Fibroblast of lung (primary cell): ENCODE results near the gene SLC38A10. TPM values are rescaled to one million over a fixed set of nuclear protein-coding genes. Genes with fewer than 3 reads are reported as not detected.

Experiments
- DNase-seq, 2 donors: peaks; one replicate each; pipeline versions ENCODE4 v3.0.0 to v3.0.0-alpha.2; 2010; ENCODE audit warnings: low read depth in 2 of 2
- H2AFZ ChIP-seq: 2 replicates; pipeline ENCODE4 v1.5.1; 2012; ENCODE audit warnings: low read length, control low read depth, inconsistent platforms
- H3K27ac ChIP-seq: 2 replicates; pipeline ENCODE4 v1.5.1; 2011; ENCODE audit warnings: low read length, control low read depth; ENCODE audit not compliant: insufficient read depth
- H3K27me3 ChIP-seq: 2 replicates; pipeline ENCODE4 v1.5.1; 2011; ENCODE audit warnings: mild to moderate bottlenecking, low read length; ENCODE audit not compliant: control insufficient read depth, insufficient read depth
- H3K36me3 ChIP-seq: 2 replicates; pipeline ENCODE4 v1.5.1; 2011; ENCODE audit warnings: low read length; ENCODE audit not compliant: control insufficient read depth, insufficient read depth
- H3K4me1 ChIP-seq: 2 replicates; pipeline ENCODE4 v1.5.1; 2011; ENCODE audit warnings: low read length; ENCODE audit not compliant: control insufficient read depth, insufficient read depth; ENCODE audit errors: extremely low read depth
- H3K4me2 ChIP-seq: 2 replicates; pipeline ENCODE4 v1.5.1; 2011; ENCODE audit warnings: low read length, control low read depth; ENCODE audit not compliant: insufficient read depth; ENCODE audit errors: extremely low read depth
- H3K4me3 ChIP-seq, 4 experiments: fragments of 200-600 bp in 1 of 4; sonication (generic) in 1 of 4; replicated peaks in 1 of 4; 2 replicates each; pipeline ENCODE4 v1.5.1; 2011 to 2016; ENCODE audit warnings: low read length in 4 of 4, low read depth in 3 of 4, mild to moderate bottlenecking in 3 of 4, control low read depth in 2 of 4, inconsistent platforms in 1 of 4, mixed read lengths in 1 of 4; ENCODE audit not compliant: insufficient read depth in 1 of 4; ENCODE audit errors: control extremely low read depth in 1 of 4
- H3K79me2 ChIP-seq: 2 replicates; pipeline ENCODE4 v1.5.1; 2012; ENCODE audit warnings: mild to moderate bottlenecking, low read length, inconsistent platforms; ENCODE audit not compliant: control insufficient read depth, insufficient read depth
- H3K9ac ChIP-seq: 2 replicates; pipeline ENCODE4 v1.5.1; 2011; ENCODE audit warnings: mild to moderate bottlenecking, low read length, control low read depth; ENCODE audit not compliant: insufficient read depth
- H3K9me3 ChIP-seq: 2 replicates; pipeline ENCODE4 v1.5.1; 2012; ENCODE audit warnings: low read depth, low read length; ENCODE audit not compliant: control insufficient read depth, insufficient read depth
- H4K20me1 ChIP-seq: 2 replicates; pipeline ENCODE4 v1.5.1; 2011; ENCODE audit warnings: low read length; ENCODE audit not compliant: control insufficient read depth, insufficient read depth; ENCODE audit errors: extremely low read depth
- CTCF ChIP-seq, 2 donors: IDR thresholded peaks in 1 of 2; conservative IDR thresholded peaks in 1 of 2; 1 replicate in 1 of 2; 2 replicates in 1 of 2; pipeline ENCODE4 v1.5.1; 2011 to 2012; ENCODE audit warnings: low read length in 2 of 2, control low read depth in 1 of 2, inconsistent platforms in 1 of 2, low read depth in 1 of 2, mild to moderate bottlenecking in 1 of 2
- EZH2 ChIP-seq: IDR thresholded peaks from 2 replicates; pipeline ENCODE4 v1.5.1; 2012; ENCODE audit warnings: low read length, control low read depth, mild to moderate bottlenecking; ENCODE audit errors: missing control alignments
- polyA minus RNA-seq: library from RNA; depleted of rRNA, polyadenylated mRNA; stranded (reverse); fragments of >200 nt; gene quantifications from 2 replicates; pipeline ENCODE4 v1.2.3, GENCODE V29; 2011; ENCODE audit warnings: low replicate concordance
- polyA plus RNA-seq, 2 donors: library from polyadenylated mRNA; depleted of rRNA in 1 of 2; stranded (reverse) in 1 of 2; unstranded in 1 of 2; fragments of >200 nt; gene quantifications; 2 replicates each; pipeline ENCODE4 v1.2.1, GENCODE V29; 2011 to 2012; ENCODE audit warnings: missing spikeins in 1 of 2
- total RNA-seq: library from RNA; depleted of rRNA; stranded (reverse); fragments of >200 nt; gene quantifications from 2 replicates; pipeline ENCODE4 v1.2.1, GENCODE V29; 2014

Gene SLC38A10
- total RNA-seq (53.2 and 60.4 TPM in 2 replicates), polyA plus RNA-seq (17.8 and 23.6 TPM in 2 replicates), polyA minus RNA-seq (45.3 and 99.0 TPM in 2 replicates)
- 34.2 and 48.6 TPM in 2 replicates for polyA plus RNA-seq (2012)

GRCh38 chr17:81295031-81295675 is at the start of gene SLC38A10:
SLC38A10 (minus strand) TSS chr17:81295307; CDS start chr17:81294921, 386 bp downstream.
- TF ChIP-seq EZH2 (no peak), CTCF (conservative IDR thresholded peaks at IDR 0.05 in 1 of 2, IDR thresholded peaks at IDR 0.05 in 1 of 2; ENCODE audit: low read depth in 1 of 2, low read length in 2 of 2) (peak in 1 of 2 donors; percentile 1)
- H3K27ac ChIP-seq = peak within 1 kb of the TSS; percentile 93
- H3K36me3 ChIP-seq = peaks cover 2% of the 10 kb centered on the region
- H3K4me1 ChIP-seq = peaks cover 4% of the 10 kb centered on the region
- H2AFZ ChIP-seq = peak within 1 kb of the TSS; percentile 96
- no peaks in the 10 kb centered on the region for H3K9me3 ChIP-seq
- peak within 1 kb of the TSS; percentile 96 for H3K4me2 ChIP-seq
- peak within 1 kb of the TSS; percentile 93 for H3K9ac ChIP-seq
- no peaks in the 10 kb centered on the region for H4K20me1 ChIP-seq
- H3K27me3 ChIP-seq = no peaks in the 10 kb centered on the region
- peak; percentile 74 to 78 for DNase-seq
- peak within 1 kb of the TSS; percentile 75 to 91 (median 84) for H3K4me3 ChIP-seq
- peaks cover 26% of the 10 kb centered on the region for H3K79me2 ChIP-seq

- peaks cover 7% of the 10 kb centered on the region for H3K4me1 ChIP-seq
Observed at GRCh38 chr17:81342269-81343070, 47.4 kb upstream of the SLC38A10 start.

More at GRCh38 chr17:81342269-81343070, 47.4 kb upstream of the SLC38A10 start:
- peak overlapping the region; percentile 95 for H3K4me2 ChIP-seq
- peak overlapping the region; percentile 70 to 99 (median 97) for H3K4me3 ChIP-seq
- no peak overlapping the region for H2AFZ ChIP-seq
- DNase-seq = peak; percentile 50 to 52
- no peaks in the 10 kb centered on the region for H4K20me1 ChIP-seq
- peak overlapping the region; percentile 87 for H3K27ac ChIP-seq
- H3K27me3 ChIP-seq = no peaks in the 10 kb centered on the region
- peaks cover 66% of the 10 kb centered on the region for H3K79me2 ChIP-seq
- H3K36me3 ChIP-seq = peaks cover 1% of the 10 kb centered on the region
- TF ChIP-seq EZH2 = no peak
- no peak for TF ChIP-seq CTCF (conservative IDR thresholded peaks at IDR 0.05 in 1 of 2, IDR thresholded peaks at IDR 0.05 in 1 of 2; ENCODE audit: low read depth in 1 of 2, low read length in 2 of 2)
- H3K9ac ChIP-seq = peak overlapping the region; percentile 85
- no peaks in the 10 kb centered on the region for H3K9me3 ChIP-seq
